Activated T-helper 9 cell treated with anti-CD3 and anti-CD28 coated beads, Interleukin-2, amount 50 U/mL, for 16 hours (primary cell): ENCODE data around the gene OPCML.

ENCODE experiments used
- DNase-seq: peaks from one replicate; pipeline ENCODE4 v3.0.0-alpha.2; 2020; ENCODE audit warnings: low read depth

The OPCML gene

GRCh38 chr11:133072858-133073582 is 459.3 kb downstream of the OPCML start:
- DNase-seq, result no peak

GRCh38 chr11:133072378-133072777 is 459.9 kb downstream of the OPCML start:
- DNase-seq, result no peak

- DNase-seq, result no peak
Observed at GRCh38 chr11:133070791-133071190, 461.5 kb downstream of the OPCML start.

GRCh38 chr11:133070021-133070713 is 462.1 kb downstream of the OPCML start:
- no peak for DNase-seq

GRCh38 chr11:133065847-133066485 is 466.3 kb downstream of the OPCML start:
- DNase-seq, result no peak

- DNase-seq, result no peak
Observed at GRCh38 chr11:133064961-133065360, 467.3 kb downstream of the OPCML start.

- DNase-seq, result no peak
Observed at GRCh38 chr11:133064152-133064877, 468.0 kb downstream of the OPCML start.

- DNase-seq, result no peak
Observed at GRCh38 chr11:133058501-133058900, 473.8 kb downstream of the OPCML start.

GRCh38 chr11:133053124-133053776 is 479.1 kb downstream of the OPCML start:
- no peak for DNase-seq

- no peak for DNase-seq
Observed at GRCh38 chr11:133052537-133052936, 479.8 kb downstream of the OPCML start.

- DNase-seq, result no peak
Observed at GRCh38 chr11:133049244-133050019, 482.9 kb downstream of the OPCML start.

GRCh38 chr11:133048270-133048669 is 484.0 kb downstream of the OPCML start:
- DNase-seq, result no peak

GRCh38 chr11:133047771-133048115 is 484.6 kb downstream of the OPCML start:
- no peak for DNase-seq

- DNase-seq, result no peak
Observed at GRCh38 chr11:133047036-133047770, 485.1 kb downstream of the OPCML start.

- no peak for DNase-seq
Observed at GRCh38 chr11:133046252-133046651, 486.0 kb downstream of the OPCML start.

- no peak for DNase-seq
Observed at GRCh38 chr11:133041928-133042882, 490.1 kb downstream of the OPCML start.

GRCh38 chr11:133041181-133041580 is 491.1 kb downstream of the OPCML start:
- no peak for DNase-seq

- no peak for DNase-seq
Observed at GRCh38 chr11:133040289-133040900, 491.9 kb downstream of the OPCML start.

GRCh38 chr11:133038850-133039249 is 493.5 kb downstream of the OPCML start:
- no peak for DNase-seq
